IMR-90 (cell line): Measurements from ENCODE around the gene CLN3.
"Not testable (repeated sequence)": the region's sequence is repeated elsewhere in the genome, so short reads cannot be mapped to it uniquely, and the experiment has no call there.

Experiments
- CEBPB ChIP-seq: IDR thresholded peaks from 2 replicates; pipeline ENCODE4 v1.6.1; 2012; ENCODE audit warnings: low read depth, low read length, improper control_type of control experiment
- MAFK ChIP-seq: IDR thresholded peaks from 2 replicates; pipeline ENCODE4 v1.6.1; 2012; ENCODE audit warnings: low read depth, low read length, improper control_type of control experiment
- MXI1 ChIP-seq: IDR thresholded peaks from 2 replicates; pipeline ENCODE4 v1.6.1; 2012; ENCODE audit warnings: low read depth, mild to moderate bottlenecking, low read length, moderate library complexity, borderline replicate concordance
- NFE2L2 ChIP-seq: fragments of 150-350 bp; IDR thresholded peaks from 2 replicates; pipeline ENCODE4 v1.6.1; 2016; ENCODE audit warnings: low read depth, mild to moderate bottlenecking, low read length
- POLR2A ChIP-seq: IDR thresholded peaks from 2 replicates; pipeline ENCODE4 v1.6.1; 2012; ENCODE audit warnings: mild to moderate bottlenecking, low read depth, low read length
- RAD21 ChIP-seq: IDR thresholded peaks from 2 replicates; pipeline ENCODE4 v1.6.1; 2012; ENCODE audit warnings: low read length, improper control_type of control experiment
- RFX5 ChIP-seq: IDR thresholded peaks from 2 replicates; pipeline ENCODE4 v1.8.0; 2012; ENCODE audit warnings: low read depth, mild to moderate bottlenecking, low read length, moderate library complexity
- SMC3 ChIP-seq: fragments of 150-350 bp; IDR thresholded peaks from 2 replicates; pipeline ENCODE4 v1.6.1; 2016; ENCODE audit warnings: low read depth, mild to moderate bottlenecking, antibody characterized with exemption, low read length, moderate library complexity
- TF ChIP-seq, protein P1 (sequence below): conservative IDR thresholded peaks from 2 replicates; pipeline ENCODE4 v1.5.1; 2012; ENCODE audit warnings: mild to moderate bottlenecking, low read depth, low read length, improper control_type of control experiment
- TF ChIP-seq, protein P2 (sequence below): fragments of 150-350 bp; IDR thresholded peaks from 2 replicates; pipeline ENCODE4 v1.6.1; 2017; ENCODE audit warnings: mild to moderate bottlenecking, antibody characterized with exemption, low read length, low read depth

- TF ChIP-seq, protein P1, sequence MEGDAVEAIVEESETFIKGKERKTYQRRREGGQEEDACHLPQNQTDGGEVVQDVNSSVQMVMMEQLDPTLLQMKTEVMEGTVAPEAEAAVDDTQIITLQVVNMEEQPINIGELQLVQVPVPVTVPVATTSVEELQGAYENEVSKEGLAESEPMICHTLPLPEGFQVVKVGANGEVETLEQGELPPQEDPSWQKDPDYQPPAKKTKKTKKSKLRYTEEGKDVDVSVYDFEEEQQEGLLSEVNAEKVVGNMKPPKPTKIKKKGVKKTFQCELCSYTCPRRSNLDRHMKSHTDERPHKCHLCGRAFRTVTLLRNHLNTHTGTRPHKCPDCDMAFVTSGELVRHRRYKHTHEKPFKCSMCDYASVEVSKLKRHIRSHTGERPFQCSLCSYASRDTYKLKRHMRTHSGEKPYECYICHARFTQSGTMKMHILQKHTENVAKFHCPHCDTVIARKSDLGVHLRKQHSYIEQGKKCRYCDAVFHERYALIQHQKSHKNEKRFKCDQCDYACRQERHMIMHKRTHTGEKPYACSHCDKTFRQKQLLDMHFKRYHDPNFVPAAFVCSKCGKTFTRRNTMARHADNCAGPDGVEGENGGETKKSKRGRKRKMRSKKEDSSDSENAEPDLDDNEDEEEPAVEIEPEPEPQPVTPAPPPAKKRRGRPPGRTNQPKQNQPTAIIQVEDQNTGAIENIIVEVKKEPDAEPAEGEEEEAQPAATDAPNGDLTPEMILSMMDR: not testable (repeated sequence)
- not testable (repeated sequence) for TF ChIP-seq POLR2A, MAFK, RFX5, RAD21, CEBPB, SMC3, MXI1, NFE2L2
- TF ChIP-seq, protein P2, sequence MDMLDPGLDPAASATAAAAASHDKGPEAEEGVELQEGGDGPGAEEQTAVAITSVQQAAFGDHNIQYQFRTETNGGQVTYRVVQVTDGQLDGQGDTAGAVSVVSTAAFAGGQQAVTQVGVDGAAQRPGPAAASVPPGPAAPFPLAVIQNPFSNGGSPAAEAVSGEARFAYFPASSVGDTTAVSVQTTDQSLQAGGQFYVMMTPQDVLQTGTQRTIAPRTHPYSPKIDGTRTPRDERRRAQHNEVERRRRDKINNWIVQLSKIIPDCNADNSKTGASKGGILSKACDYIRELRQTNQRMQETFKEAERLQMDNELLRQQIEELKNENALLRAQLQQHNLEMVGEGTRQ: not testable (repeated sequence)
Observed at GRCh38 chr16:28500476-28501180, 8.8 kb upstream of the CLN3 start.
